Measurements from ENCODE around the gene ASTN1.
"Not testable (repeated sequence)": the region's sequence is repeated elsewhere in the genome, so short reads cannot be mapped to it uniquely, and the experiment has no call there.

Gene ASTN1

DNA sequence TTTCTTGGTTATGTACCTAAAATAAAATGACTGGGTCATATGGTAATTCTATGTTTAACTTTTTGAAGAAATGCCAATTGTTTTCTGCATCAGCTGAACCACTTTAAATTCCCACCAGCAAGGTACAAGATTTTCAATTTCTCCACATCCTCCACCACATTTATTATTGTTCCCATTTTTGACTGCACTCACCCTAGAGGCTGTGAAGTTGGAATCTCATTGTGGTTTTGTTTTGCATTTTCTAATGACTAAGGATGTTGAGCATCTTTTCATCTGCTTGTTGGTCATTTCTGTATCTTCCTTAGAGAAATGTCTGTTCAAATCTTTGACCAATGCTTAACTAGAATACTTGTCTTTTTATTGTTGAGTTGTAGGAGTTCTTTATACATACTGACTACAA is 72.5 kb downstream of the ASTN1 start:
- no peak for FAIRE-seq
- no peak for DNase-seq (ENCODE audit: insufficient read length, low spot score)
- TF ChIP-seq SPI1 (IDR thresholded peaks at IDR 0.05; ENCODE audit: low read depth, low read length) (no peak), POU2F2 (IDR thresholded peaks at IDR 0.05; ENCODE audit: low read depth, low read length) (no peak), POLR2A (IDR thresholded peaks at IDR 0.05; ENCODE audit: low read depth, low read length) (no peak)

DNA sequence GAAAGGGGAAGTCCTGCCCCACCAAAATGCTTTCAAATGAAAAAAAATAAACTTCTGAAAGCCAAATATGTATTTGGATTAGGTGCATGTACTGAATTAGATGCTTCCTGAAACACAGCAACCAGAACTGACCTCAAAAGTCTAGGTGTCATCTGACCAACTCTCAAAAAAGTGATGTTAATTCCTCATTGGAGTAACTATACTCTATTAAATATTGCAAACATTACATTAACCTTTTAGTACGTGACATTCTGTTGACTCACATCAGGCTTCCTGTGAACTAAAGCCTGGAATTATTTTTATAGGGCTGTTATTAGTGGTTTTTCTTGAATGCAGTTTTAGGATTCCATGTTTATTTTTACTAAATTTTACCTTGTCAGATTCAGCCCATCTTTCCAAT is 73.5 kb downstream of the ASTN1 start:
- no peak for FAIRE-seq
- TF ChIP-seq TAF1 (IDR thresholded peaks at IDR 0.05; ENCODE audit: low read depth, low read length) (no peak), SPI1 (IDR thresholded peaks at IDR 0.05; ENCODE audit: low read depth, low read length) (no peak), POLR2A (IDR thresholded peaks at IDR 0.05; ENCODE audit: low read depth, low read length) (no peak), PAX5 (IDR thresholded peaks at IDR 0.05; ENCODE audit: insufficient read depth, low read length, severe bottlenecking) (no peak), POU2F2 (IDR thresholded peaks at IDR 0.05; ENCODE audit: low read depth, low read length) (no peak), POLR2AphosphoS5 (IDR thresholded peaks at IDR 0.05; ENCODE audit: low read depth, low read length) (no peak)
- no peak for DNase-seq (ENCODE audit: insufficient read length, low spot score)

DNA sequence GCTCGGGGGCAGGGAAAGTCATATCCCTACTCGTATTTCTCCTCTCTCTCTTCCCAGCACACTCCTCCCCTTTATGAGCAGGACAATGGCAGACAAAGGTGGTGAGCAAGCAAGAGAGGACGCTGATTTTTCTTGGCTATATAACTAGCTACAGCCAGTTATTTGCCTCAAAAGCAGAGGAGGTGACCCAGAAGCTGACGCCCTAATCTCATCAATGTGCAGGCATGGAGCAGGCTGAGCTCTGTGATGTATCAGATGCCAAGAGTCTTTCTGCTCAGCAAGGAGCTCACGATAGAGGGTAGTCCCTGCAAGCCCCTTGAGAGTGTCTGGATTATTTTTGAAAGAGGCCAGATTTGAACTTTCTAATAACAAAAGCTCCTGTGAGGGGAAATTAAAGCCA is 75.5 kb downstream of the ASTN1 start:
- DNase-seq (ENCODE audit: insufficient read length, low spot score) = no peak
- no peak for FAIRE-seq
- TF ChIP-seq TAF1 (IDR thresholded peaks at IDR 0.05; ENCODE audit: low read depth, low read length) = no peak
- no peak for TF ChIP-seq POU2F2 (IDR thresholded peaks at IDR 0.05; ENCODE audit: low read depth, low read length)
- no peak for TF ChIP-seq POLR2AphosphoS5 (IDR thresholded peaks at IDR 0.05; ENCODE audit: low read depth, low read length)
- TF ChIP-seq SPI1 (IDR thresholded peaks at IDR 0.05; ENCODE audit: low read depth, low read length) = no peak
- no peak for TF ChIP-seq POLR2A (IDR thresholded peaks at IDR 0.05; ENCODE audit: low read depth, low read length)
- TF ChIP-seq PAX5 (IDR thresholded peaks at IDR 0.05; ENCODE audit: insufficient read depth, low read length, severe bottlenecking) = no peak

DNA sequence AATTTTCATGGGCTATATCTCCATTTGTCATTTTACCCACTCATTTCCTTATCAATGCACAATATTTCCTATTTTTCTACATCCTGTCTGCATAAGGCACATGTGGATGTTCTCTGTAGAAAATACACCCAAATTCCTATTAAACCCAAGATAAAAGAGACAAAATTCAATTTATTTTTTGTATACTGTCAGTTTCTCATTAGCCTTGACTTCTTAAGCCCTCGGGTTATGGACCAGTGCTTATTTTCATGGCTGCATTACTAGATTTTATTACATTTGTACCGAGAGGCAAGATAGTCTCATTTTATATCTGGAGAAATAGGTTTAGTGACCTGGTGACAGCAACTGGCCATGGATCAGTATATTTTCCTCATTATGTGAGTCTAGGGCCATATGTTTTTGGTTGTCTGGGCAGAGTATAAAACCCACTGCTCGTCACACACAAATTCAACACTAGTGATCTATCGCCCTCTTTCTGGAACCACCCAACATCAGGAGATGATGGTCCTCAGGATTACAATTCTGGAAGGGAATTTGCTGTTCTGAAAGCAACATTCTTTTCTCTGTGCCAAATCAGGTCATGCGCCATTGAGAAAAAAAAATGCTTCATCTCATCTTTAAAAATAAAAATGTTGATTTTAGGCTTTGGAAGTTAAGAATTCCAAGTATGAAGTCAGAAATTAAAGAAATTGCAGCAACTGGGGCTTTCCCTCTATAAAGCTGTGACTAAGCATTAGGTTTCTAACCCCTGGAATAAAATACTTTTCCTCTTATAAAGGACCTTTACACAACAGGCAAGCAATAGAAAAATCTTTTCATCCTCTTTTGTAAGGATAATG is 81.4 kb downstream of the ASTN1 start:
- no peak for TF ChIP-seq POLR2A (IDR thresholded peaks at IDR 0.05; ENCODE audit: low read depth, low read length)
- TF ChIP-seq POU2F2 (IDR thresholded peaks at IDR 0.05; ENCODE audit: low read depth, low read length) = no peak
- DNase-seq (ENCODE audit: insufficient read length, low spot score) (no peak), FAIRE-seq (no peak)

DNA sequence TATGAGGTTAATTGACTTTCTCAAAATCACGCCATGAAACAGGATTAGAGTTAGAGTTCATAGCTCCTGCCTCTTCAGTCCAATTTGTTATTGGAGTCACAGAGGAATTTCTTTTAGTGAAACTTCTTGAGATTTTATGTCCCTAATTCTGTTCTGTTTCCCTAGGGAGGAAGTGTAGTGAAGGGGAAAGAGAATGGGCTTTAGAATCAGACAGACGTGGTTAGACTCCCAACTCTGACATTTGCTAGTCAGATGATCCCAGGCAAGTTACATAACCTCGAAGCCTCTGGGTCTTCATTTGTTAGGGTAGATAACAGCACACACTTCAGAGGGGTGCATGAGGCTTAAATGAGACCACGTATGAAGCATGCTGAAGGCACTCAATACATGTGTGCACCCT is 83.9 kb downstream of the ASTN1 start:
- TF ChIP-seq POLR2AphosphoS5 (IDR thresholded peaks at IDR 0.05; ENCODE audit: low read depth, low read length) (no peak), PAX5 (IDR thresholded peaks at IDR 0.05; ENCODE audit: insufficient read depth, low read length, severe bottlenecking) (no peak), POLR2A (IDR thresholded peaks at IDR 0.05; ENCODE audit: low read depth, low read length) (no peak), SPI1 (IDR thresholded peaks at IDR 0.05; ENCODE audit: low read depth, low read length) (no peak), POU2F2 (IDR thresholded peaks at IDR 0.05; ENCODE audit: low read depth, low read length) (no peak), TAF1 (IDR thresholded peaks at IDR 0.05; ENCODE audit: low read depth, low read length) (no peak)
- no peak for DNase-seq (ENCODE audit: insufficient read length, low spot score)
- FAIRE-seq = no peak

DNA sequence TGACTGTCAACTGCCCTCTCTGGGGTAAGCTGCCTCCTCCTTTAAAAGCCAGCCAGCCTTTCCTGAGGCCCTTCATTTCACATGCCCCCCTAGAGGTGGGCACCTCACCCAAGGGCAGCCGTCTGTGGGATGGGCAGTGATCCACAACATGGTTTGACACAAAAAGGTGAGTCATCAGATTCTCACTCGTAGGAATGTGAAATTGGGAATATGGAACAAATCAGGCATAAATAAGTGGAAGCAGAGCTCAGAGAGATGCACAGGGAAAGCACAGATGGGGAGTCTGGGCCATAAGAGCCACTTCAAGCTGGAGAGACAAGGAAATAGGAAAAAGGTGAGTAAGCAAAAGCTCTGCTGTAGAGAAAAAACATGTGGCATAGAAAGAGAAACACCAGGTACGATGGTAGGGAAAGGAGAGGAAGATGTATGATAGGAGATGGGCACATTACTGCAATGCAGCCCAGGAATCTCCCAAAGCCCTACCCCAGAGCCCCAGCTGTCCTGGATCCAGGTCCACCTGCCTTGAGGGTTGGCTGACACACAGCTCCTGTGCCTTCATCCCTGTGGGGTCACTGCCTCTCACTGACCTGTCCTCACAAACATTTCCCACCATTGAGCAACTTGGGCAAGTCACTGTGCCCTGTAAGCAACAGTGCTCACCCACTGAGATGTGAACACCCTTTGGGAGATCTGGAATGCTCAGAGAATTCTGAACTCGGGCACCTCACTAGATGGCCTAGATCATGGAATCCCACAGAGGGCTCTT is 86.6 kb downstream of the ASTN1 start:
- FAIRE-seq (no peak), DNase-seq (ENCODE audit: insufficient read length, low spot score) (no peak)
- TF ChIP-seq POLR2AphosphoS5 (IDR thresholded peaks at IDR 0.05; ENCODE audit: low read depth, low read length) (no peak), POU2F2 (IDR thresholded peaks at IDR 0.05; ENCODE audit: low read depth, low read length) (no peak), SPI1 (IDR thresholded peaks at IDR 0.05; ENCODE audit: low read depth, low read length) (no peak), PAX5 (IDR thresholded peaks at IDR 0.05; ENCODE audit: insufficient read depth, low read length, severe bottlenecking) (no peak), POLR2A (IDR thresholded peaks at IDR 0.05; ENCODE audit: low read depth, low read length) (no peak), TAF1 (IDR thresholded peaks at IDR 0.05; ENCODE audit: low read depth, low read length) (no peak)

DNA sequence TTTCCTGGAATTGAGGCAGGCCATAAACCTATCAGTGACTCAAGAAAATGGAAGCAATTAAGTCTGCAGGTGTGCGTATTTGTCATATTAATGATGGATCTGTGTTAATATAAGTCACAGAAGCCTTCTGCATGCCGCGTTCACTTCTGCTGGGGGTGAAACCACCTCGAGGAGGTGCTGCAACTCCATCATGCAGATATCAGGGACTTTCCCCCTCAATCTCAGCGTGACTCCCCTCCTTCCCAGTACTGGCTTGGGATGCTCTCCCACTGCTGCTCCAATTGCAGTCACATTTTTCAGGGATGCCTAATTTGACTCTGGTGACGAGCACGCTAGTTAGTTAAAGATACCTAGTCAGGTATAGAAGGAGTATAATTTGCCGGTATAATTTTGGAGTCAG is 87.5 kb downstream of the ASTN1 start:
- FAIRE-seq = no peak
- no peak for DNase-seq (ENCODE audit: insufficient read length, low spot score)
- TF ChIP-seq PAX5 (IDR thresholded peaks at IDR 0.05; ENCODE audit: insufficient read depth, low read length, severe bottlenecking) (no peak), POLR2AphosphoS5 (IDR thresholded peaks at IDR 0.05; ENCODE audit: low read depth, low read length) (no peak), SPI1 (IDR thresholded peaks at IDR 0.05; ENCODE audit: low read depth, low read length) (no peak), POU2F2 (IDR thresholded peaks at IDR 0.05; ENCODE audit: low read depth, low read length) (no peak)

DNA sequence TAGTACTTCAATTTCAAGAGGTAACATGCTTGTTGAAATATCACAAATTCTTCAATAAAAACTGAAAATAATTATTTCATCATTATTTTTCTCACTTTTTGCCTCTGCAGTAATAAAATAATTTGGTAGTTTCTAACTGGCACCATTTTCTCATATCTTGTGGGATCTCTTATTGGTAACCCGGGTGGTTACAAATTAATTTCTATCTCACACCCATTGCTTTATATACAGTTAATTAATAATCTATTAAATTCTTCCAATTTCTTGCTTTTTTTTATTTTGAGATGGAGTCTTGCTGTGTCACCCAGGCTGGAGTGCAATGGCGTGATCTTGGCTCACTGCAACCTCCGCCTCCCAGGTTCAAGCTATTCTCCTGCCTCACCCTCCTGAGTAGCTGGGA is 89.7 kb downstream of the ASTN1 start:
- DNase-seq (ENCODE audit: insufficient read length, low spot score); FAIRE-seq: not testable (repeated sequence)

DNA sequence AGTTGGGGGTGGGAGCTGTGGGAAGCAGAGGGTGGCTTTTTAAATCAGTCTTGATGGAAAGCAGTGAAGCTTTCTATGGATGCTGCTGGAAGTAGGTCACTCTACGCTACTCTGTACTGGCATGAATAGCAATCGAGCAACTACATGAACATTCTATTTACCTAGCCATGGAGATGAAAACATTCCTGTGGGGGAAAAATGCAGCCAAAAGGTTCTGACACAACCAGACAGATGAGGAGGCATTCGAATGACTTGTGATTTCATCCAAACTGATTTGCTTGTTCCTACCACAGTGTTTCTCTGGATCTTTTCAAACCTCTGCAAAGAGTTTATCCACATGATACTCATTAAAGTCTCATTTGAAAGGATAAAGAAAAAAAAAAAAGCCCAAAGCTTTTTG is 95.0 kb downstream of the ASTN1 start:
- FAIRE-seq = no peak
- TF ChIP-seq POU2F2 (IDR thresholded peaks at IDR 0.05; ENCODE audit: low read depth, low read length) (no peak), POLR2A (IDR thresholded peaks at IDR 0.05; ENCODE audit: low read depth, low read length) (no peak), PAX5 (IDR thresholded peaks at IDR 0.05; ENCODE audit: insufficient read depth, low read length, severe bottlenecking) (no peak), TAF1 (IDR thresholded peaks at IDR 0.05; ENCODE audit: low read depth, low read length) (no peak), SPI1 (IDR thresholded peaks at IDR 0.05; ENCODE audit: low read depth, low read length) (no peak), POLR2AphosphoS5 (IDR thresholded peaks at IDR 0.05; ENCODE audit: low read depth, low read length) (no peak)
- no peak for DNase-seq (ENCODE audit: insufficient read length, low spot score)

DNA sequence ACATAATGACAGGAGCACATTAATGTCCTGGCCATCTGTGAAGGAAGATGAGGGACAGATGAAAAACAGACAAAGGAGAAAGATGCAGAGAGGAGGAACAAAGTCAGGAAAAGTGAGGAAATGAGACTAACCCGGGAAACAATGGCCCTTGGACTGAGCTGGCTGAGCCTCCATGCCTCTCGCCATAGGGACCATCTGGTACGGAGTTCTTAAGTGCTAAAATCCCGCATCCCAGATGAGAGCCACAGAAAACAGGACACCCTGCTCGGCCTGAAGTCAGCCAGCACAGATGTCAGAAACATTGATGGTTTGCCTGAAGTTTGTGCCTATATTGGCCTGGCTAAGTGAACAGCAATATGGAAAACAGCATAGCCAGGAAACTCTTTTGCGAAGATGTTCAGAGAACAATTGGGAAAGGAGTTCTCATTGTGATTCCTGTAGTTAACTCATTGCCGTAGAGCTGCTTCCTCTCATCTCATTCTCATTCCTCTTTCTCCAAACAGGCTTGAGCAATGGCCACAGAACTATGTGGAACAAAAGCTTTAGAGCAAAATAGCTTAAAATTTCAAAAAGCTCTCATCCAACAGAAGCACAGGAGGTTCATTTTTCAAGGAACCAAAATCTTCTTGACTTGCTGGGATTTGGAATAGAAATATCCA is 96.6 kb downstream of the ASTN1 start:
- FAIRE-seq (no peak), DNase-seq (ENCODE audit: insufficient read length, low spot score) (no peak)
- TF ChIP-seq PAX5 (IDR thresholded peaks at IDR 0.05; ENCODE audit: insufficient read depth, low read length, severe bottlenecking) (no peak), POLR2AphosphoS5 (IDR thresholded peaks at IDR 0.05; ENCODE audit: low read depth, low read length) (no peak), SPI1 (IDR thresholded peaks at IDR 0.05; ENCODE audit: low read depth, low read length) (no peak), POU2F2 (IDR thresholded peaks at IDR 0.05; ENCODE audit: low read depth, low read length) (no peak), TAF1 (IDR thresholded peaks at IDR 0.05; ENCODE audit: low read depth, low read length) (no peak), POLR2A (IDR thresholded peaks at IDR 0.05; ENCODE audit: low read depth, low read length) (no peak)

Data from GM12891 (cell line).